CD4-positive, alpha-beta T cell treated with Interferon alpha-2 for 1 hour (primary cell): ENCODE results near the gene RANBP17.

Experiments used
- DNase-seq, 2 donors: peaks; one replicate each; pipeline ENCODE4 v3.0.0-alpha.2; 2020 to 2022

The RANBP17 gene

DNA sequence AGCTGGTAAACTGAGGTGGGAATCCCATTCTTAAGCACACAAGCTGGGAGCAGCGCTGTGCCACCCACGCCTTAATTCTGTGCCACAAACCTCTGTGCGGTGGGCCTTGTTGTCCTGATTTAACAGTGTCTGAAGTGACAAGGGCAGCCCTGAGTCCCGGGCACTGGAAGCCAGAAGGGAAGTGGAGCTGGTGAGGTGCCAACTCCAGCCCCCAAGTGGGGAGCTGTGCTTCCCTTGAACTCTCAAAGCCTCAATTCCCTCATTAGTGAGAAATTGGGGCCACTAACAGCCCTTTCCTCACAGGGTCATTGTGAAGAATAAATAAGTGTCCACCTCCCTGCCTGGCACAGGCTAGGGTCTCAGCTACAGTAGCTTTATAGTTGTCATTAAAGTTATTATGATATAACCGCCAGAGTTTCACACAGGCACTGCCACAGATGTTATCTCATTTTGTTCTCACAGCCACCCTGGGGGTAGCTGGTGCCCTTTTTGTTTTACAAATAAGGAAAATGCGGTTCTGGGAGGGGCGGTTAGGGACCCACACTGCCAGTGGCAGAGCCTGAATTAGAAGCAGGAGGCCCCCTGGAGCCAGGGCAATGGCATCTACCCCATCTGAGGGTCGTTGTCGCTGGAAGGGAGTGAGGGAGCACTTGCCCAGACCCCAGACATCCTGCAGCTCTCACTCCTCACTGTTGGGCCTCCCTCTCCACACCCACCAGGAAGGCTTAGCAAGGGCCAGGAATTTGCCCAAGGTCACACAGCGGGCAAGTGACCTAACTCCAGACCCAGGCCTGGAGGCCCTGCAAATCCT lies 445.2 kb downstream of the RANBP17 start:
- no peak for DNase-seq

DNA sequence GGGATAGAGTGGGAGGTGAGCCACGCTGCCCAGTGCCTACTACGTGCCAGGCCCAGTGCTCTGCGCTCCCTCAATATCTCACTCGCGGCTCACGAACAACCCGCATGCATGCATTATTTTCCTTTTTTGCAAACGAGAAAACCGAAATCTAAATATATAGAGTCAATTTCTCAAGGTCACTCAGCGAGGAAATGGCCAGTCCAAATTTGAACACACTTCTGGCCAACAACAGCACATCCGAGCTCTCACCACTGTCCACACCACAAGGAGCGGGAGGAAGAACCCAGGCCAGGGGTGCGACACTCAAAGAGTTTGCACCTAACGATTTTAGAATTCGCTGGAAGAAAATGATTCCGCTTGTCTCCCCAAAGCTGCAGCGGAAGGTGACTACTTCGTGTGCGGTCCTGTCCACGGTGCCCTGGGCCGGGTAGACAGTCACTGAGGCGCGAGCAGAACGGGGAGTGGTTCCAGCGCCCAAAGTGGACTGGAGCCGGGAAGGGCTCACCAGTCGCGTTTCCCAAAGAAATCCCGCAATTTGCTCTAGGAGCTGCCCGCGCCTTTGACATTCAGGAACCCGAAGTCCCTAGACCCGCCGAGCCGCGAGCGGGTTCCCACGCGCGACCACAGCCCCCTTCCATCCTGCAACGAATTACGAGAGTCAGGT lies 446.1 kb downstream of the RANBP17 start:
- no peak for DNase-seq

DNA sequence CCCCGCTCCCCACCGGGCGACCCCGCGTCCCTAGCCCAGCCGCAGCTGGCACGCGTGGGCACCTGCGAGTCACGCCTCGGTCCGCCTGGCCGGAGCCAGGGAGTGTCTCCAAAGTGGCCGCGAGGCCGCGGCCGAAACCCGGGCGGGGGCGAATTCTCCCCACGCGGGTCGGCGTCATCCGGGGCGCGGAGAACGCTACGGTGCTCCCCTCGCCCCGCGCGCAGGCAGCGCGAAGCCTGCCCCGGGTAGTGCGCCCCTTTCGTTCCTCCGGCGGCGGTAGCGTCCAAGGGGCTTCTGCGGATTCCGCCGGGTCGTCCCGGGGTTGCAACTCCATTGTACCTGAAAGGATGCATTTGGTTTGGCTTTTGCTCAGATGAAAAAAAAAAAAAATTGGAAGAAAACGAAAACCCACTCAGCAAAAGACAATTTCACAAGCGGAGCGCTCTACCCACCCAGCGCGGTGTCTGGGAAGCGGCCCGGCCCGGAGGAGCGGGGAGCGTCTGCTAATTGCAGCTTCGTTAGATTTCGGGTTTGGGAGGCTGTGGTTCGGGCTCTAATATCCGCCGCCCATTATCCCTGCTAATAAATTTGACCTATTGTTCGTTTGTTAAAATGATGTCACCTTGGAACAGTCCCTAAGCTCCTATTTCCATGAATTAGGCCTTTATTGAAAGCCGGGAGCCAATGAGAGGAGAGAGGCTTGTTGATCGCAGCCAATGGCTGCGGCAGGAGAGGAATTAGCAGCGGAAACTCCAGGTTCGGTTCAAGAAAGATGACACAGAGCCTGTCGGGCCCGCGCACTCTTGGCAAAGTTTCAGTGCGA lies 446.8 kb downstream of the RANBP17 start, which contains the start of gene TLX3:
TSS of gene TLX3 (plus strand) at position 796 of the 823 bp plus-strand sequence. CDS start 118 bp downstream, outside the sequence.
- DNase-seq, result no peak

DNA sequence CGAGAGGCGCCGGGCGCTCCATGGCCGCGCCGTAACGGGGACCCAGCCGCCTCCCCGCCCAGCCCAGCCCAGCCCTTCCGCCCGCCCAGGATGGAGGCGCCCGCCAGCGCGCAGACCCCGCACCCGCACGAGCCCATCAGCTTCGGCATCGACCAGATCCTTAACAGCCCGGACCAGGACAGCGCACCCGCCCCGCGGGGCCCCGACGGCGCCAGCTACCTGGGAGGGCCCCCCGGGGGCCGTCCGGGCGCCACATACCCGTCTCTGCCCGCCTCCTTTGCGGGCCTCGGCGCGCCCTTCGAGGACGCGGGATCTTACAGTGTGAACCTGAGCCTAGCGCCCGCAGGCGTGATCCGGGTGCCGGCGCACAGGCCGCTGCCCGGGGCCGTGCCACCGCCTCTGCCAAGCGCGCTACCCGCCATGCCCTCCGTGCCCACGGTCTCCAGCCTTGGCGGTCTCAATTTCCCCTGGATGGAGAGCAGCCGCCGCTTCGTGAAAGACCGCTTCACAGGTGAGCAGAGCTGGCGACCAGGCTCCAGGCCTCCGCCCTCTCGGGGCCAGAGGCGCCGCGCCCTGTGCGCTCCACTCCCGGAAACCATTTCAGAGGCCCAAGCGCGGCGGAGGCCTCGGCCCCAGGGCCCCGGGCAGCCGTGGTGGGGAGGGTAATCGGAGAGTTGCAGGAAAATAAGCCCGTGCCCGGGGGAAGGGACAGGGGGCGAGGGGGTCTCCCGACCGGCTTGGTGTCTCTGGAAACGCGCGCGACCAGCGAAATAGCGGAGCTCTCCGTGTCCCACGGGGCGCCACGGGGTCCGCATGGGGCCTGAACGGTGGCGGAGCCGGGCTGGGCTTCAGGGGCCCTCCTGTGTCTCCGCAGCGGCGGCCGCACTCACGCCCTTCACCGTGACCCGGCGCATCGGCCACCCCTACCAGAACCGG lies 447.7 kb downstream of the RANBP17 start:
- no peak for DNase-seq

DNA sequence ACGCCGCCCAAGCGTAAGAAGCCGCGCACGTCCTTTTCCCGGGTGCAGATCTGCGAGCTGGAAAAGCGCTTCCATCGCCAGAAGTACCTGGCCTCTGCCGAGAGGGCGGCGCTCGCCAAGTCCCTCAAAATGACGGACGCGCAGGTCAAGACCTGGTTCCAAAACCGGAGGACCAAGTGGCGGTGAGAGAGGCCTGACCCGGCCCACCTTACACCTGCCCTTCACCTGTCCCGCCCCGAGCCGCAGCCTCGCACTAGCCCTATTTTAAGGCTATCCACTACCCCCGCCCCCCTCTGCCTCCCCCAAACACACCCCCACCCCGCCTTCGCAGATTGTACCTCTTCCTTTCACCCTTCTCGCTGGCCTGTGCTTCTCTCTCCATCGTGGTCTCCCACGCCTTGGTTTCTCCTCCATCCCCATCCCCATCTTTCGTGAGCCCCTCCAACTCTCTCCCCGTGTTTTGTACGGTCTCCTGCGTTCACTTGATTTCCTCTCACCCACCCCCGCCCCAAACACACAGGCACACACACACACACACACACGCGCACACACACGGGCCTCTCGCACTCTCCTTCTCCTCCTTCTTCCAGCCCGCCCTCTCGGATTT lies 448.5 kb downstream of the RANBP17 start:
- DNase-seq, result no peak

DNA sequence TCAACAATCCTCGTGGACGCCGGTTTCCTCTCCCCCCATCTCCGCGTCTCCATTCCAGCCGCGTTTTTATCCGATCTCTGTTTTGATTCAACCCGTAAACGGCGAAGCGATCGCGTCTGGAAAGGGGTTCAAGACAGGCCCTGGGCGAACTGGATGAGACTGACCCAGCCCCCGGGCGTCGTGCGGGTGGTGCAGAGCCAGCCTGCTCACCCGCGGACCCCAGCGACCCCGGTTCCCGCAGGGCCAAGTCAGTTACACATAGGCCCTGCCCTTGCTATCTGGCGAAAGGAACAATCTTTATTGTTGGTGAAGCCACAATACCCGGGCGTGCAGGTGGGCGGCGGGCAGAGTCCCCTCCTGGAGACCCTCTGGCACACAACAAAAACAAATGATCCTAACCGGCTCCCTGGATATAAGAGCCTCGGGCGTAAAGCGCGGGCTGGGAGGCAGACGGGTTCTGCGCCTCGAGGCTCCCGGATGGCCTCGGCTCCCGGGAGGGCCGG lies 449.1 kb downstream of the RANBP17 start:
- no peak for DNase-seq

DNA sequence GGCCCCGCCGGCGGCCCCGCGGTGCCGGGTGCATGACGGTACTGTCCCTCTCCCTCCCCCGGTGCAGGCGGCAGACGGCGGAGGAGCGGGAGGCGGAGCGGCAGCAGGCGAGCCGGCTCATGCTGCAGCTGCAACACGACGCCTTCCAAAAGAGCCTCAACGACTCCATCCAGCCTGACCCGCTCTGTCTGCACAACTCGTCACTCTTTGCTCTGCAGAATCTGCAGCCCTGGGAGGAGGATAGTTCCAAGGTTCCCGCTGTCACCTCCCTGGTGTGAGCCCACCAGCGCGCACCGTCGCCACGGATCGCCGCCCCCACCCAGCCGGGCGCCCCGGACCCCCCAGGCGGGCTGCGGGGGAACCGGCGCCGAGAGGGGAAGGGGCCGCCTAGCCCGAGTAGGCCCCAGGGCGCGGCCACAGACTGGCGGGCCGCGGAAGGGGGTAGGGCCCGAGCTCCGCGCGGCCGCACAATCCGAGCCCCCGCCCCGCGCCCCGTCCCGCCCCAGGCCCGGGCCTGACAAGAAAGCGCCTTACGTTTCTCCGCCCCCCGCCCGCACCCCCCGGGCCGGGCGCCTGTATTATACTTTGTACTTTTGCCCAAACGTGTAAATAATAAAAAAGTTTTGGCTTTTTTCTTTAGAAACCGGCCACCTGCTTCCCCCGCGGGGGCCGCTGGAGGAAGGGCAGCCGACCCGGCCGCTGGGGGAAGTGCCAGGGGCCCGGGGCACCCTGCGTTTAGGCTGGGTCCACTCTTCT lies 449.7 kb downstream of the RANBP17 start:
- no peak for DNase-seq

DNA sequence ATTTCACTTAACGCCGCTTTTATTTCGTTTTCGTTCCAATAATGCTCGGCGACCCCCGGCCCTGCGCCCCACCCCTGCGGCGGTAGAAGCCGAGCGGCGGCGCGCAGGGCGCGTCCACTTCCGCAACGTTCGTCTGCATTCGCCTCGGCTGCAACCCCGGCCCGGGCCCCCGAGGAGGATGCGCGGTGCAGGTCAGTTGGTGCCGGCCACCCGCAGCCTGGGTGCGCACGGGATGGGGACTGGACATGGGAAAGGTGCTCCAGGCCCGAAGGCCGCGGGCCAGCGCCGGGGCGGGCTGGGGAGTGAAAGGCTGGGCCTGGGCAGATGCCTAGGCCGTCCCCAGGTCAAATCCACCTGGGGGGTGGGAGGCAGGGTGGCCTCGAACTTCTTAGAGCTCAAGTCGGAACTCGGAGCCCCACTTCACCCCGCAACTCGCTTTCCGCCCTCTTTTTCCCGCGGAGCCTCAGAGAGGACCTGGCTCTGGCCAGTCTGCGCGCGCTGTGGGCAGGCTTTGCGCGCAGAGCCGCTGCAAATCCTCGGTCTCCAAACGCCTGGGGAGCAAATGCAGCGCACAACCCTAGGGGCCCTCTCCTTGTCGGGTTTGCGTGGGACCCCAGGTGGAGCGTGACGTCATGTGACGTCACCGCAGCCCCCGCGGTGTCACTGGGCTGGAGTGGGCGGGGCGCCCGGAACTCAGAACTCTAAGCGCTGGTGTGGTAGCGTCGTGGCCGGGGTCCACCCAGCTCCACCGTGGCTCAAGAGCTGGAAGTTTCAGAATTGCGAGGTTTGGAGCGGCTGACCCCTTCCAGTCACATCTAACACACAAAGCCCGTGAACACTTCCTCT lies 450.5 kb downstream of the RANBP17 start:
- no peak for DNase-seq

DNA sequence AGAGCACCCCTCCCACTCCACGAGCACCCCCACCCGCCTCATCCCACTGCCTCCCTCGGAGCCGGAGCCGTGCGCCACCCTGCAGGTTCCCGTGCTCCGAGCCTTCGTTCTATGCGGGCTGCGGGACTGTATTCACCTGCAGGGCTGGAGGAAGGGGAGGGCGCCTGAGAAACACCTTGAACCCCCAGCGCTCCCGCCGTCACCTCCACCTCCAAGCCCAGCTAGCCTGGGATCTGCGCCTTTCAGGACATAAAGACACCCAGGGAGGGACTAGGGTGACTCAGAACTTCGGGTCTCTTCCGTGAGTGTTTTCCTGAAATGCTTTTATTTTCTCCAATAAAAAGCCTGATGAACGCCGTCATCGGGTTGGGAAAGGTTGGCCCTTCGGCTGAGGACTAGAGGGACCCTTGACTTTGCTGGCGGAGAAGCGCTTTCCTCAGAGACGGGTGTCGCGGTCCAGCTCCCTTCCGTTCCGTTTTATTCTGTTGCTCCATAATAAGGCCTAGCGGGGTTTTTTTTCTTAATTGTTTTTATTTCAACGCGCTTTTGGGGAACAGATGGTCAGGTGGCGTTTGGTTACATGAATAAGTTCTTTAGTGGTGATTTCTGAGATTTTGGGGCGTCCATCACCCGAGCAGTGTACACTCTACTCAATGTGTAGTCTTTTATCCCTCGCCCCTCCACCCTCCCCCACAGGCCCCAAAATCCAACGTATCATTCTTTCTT lies 451.8 kb downstream of the RANBP17 start:
- no peak for DNase-seq

DNA sequence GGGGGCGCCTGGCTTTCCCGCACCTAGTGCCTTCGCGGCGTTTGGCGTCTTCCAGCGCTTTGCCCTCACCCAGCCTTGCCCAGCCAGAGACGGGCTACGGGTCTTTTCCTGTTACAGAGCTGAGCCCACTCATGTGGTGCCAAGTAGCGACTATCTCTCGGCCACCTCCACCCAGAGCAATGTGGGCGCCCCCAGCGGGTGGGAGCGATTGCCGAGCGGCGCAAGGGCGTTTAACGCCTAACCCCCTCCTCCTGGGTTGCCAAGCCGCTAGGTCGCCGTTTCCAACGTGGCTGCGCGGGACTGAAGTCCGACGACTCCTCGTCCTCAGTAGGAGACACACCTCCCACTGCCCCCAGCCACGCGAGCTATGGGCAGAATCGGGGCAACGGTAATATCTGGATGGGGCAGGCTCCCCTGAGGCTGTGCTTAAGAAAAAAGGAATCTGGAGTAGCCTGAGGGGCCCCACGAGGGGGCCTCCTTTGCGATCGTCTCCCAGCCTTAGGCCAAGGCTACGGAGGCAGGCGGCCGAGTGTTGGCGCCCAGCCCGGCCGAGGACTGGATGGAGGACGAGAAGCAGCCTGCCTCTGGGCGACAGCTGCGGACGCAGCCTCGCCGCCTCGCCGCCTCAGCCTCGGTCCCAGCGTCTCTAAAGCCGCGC lies 453.0 kb downstream of the RANBP17 start:
- no peak for DNase-seq

DNA sequence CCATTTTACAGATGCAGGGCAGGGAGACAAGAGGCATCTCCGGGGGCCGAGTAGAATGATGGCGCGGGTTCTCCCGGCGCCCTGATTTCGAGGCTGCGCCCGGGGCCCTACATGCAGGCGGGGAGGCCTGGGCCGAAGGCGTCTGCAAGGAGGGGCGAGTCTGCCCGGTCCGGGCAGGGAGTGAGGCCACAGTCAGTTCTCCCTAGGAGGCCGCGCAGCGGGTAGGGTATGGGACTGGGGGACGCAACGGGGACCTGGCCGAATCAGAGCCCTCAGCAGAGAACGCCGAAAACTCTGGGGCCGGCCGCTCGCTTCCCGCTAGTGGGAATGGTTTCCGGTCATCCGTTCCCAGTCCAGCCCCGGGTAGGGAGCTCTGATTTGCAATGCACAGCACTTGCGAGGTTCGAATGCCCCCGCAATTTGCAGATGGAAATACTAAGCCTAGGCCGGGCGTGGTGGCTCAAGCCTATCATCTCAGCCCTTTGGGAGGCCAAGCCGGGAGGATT lies 453.6 kb downstream of the RANBP17 start:
- no peak for DNase-seq

DNA sequence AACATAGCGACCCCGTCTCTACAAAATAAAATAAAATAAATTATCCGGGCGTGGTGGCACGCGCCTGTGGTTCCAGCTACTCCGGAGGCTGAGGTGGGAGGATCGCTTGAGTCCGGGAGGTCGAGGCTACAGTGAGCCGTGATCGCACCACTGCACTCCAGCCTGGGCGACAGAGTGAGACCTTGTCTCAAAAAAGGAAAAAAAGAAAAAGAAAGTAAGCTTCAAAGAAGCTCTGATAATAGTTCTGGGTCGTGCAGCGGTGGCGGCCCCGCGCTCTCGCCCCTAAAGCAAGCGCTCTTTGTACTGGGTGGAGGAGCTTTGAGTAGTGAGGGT lies 454.1 kb downstream of the RANBP17 start:
- DNase-seq, result no peak

DNA sequence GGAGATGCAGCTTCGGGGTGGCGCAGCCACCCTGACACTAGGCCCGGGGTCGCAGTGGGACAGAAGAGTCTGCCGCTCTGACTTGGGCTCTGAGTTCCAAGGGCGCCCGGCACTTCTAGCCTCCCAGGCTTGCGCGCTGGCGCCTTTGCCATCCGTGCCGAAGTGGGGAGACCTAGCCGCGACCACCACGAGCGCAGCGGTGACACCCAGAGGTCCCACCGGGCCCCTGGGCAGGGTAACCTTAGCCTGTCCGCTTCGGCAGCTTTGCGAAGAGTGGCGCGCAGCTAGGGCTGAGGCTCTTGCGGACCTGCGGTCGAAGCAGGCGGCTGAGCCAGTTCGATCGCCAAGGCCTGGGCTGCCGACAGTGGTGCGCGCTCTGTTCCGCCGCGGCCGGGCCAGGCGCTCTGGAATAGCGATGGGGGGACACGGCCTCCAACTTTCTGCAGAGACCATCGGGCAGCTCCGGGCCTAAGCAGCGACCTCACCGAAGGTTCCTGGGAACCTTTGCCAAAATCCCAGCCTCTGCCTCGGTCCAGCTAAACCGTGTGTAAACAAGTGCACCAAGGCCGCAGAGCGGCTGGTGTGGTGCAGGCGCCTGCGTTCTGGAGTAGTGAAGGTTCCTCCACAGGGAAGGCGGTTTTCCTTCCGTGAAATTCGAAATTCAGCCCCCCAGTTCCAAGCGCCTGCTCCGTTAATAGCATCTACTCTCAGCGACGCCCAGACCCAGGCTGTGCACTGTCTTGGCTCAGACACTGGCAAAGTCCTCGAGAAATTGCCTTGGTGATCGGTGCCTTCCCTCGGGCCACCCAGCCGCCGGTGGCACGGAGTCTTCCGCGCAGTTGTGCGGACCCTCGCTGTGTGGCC lies 454.7 kb downstream of the RANBP17 start:
- DNase-seq, result no peak

DNA sequence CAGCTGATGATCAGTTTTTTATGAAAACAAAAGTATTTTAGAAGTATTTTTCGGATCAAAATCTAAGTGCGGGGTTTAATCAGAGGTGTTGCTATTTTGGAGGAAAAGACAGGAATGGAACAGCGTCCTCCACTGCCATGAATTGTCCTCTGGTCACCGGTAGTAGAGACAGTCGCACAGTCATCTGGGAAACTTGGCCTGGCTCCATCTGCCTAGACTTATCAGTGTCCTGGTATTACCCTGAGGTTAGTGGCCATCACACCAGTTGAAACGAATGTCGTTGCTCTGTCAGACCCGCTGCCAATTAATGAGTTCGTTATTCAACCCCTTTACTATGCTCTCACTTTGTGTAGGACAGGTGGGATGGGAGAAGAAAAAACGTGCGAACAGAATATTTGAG lies 455.4 kb downstream of the RANBP17 start:
- no peak for DNase-seq

DNA sequence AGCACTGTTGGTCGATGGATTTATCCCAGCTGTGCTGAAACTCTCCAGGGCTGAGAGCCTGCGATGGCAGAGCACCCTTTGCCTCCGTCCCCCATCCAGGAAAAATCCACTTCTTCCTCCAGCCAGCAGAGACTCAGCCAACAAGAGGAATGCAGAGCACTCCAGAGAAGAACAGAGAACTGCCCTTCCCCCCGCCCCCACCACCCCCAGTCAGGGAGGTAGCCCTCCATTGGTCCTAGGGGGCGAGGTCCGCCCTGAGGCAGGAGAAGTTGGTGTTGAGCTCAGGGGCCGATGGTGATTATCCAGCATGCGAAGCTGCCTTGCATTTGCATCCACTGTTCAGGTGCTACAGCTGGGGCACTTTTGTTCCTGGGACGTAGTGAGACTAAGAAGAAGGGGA lies 456.2 kb downstream of the RANBP17 start:
- DNase-seq, result no peak

DNA sequence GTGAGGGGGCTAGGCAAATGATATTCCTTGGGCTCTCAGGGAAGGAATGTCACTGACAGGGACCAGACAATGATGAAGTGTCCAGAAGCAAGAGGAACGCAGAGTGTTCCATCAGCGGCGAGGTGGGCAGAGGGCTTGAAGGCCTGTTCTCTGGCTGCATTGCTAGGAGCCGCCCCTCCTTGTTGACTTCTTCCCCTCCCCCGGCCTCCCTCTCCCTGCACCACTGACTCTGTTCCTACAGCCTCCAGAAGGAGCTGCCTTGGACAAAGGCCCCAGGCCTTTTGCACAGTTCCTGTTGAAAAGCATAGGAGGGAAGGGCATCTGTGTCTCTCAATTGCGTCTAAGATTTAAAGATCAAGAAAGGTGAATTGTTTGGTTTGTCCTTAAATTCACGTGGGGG lies 459.6 kb downstream of the RANBP17 start:
- no peak for DNase-seq

DNA sequence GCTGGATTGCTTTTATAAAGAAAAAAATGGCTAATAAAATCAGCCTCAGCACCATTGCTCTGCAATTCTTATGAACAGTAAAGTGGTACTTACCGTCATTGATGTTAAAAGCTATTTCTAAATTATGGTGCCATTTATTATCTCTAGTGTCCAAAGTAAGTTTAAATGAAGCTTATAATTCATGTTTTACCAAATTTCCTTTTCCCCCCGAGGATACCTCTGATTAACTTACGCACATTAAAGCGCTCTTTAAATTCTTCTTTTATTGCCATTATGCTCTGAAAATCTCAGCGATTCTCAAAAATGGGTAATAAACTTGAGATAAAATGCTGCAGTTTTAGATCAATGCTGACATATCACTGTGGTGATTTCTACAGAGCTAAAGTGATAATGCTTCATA lies 460.7 kb downstream of the RANBP17 start:
- DNase-seq, result no peak

DNA sequence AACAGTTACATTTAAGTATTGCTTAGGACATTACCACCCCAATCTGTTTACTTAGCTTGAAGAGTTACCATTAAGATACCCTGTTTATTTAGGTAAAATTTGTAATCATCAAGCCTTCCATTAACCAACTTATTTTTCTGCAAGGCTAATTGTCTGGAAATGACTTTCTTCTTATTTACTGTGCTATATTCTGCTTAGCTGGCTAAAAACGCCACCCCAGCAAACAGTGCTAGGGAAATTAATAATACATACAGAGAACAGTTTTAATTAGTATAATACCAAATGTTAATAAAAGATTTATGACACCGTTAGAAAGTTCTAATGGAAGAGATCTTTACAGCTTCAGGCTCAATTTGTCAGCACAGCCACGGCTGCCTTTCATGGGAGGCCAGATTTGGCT lies 461.2 kb downstream of the RANBP17 start:
- DNase-seq, result no peak
